ENCODE data around the gene CXCL14.

CXCL14 gene

DNA sequence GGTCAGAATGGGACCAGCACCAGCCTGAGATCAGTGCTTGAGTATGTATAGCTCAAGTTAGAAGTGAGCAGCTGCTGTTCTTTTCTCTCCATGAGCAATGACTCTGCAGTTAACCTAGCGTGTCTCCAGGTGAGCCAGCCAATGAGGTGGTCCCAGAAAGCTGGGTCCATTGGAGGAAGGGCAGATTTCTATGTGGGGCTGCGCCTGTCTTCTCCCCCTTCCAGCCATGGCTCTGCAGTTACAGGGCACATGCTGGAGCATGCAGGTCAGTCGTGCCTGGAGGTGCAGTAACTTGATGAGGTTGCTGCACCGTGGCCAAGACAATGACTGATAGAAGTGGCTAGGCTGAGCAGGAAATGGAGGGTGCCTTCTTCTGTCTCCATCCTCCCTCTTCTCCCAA, 29.6 kb upstream of the CXCL14 start:
- WGBS, 2 experiments (ENCODE audit: insufficient coverage in 2 of 2): 85 to 96% methylated on average over 2 of the region's 4 CpGs

DNA sequence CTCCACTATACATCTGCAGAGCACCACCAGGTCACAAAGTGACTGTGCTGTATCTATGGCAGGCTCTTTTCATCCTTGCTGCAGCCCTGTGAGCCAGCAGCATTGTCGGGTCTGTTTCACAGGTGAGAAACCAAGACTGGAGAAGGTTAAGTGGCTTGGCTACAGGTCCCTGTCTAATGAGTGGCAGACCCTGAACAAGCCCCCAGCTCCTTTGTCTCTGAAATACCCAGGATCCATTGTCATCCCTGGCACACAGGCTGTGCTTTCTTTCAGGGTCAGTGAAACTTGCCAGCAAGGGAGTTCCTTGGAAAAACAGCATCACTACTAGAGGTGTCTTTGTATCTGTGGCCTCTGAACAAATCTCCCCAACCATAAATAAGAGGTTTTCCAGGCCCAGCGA, 27.6 kb upstream of the CXCL14 start:
- Histone ChIP-seq H3K27ac (ENCODE audit: low read depth, low read length, severe bottlenecking) (no peak overlapping the region), H3K4me1 (ENCODE audit: control insufficient read depth, insufficient read depth, low read length, poor library complexity, severe bottlenecking) (no peaks in the 10 kb centered on the region), H3K4me3 (ENCODE audit: extremely low read depth, insufficient read depth, low read length, poor library complexity, severe bottlenecking) (no peak overlapping the region), H3K36me3 (ENCODE audit: control insufficient read depth, insufficient read depth, low read length) (no peaks in the 10 kb centered on the region), H3K9me3 (ENCODE audit: control insufficient read depth, low read length) (no peaks in the 10 kb centered on the region)
- 86 to 94% methylated on average over 1 of the region's 2 CpGs for WGBS, 2 experiments (ENCODE audit: insufficient coverage in 2 of 2)

More for the DNA sequence above, 29.6 kb upstream of the CXCL14 start:
- Histone ChIP-seq H3K4me3 (ENCODE audit: extremely low read depth, insufficient read depth, low read length, poor library complexity, severe bottlenecking) (no peak overlapping the region), H3K9me3 (ENCODE audit: control insufficient read depth, low read length) (no peaks in the 10 kb centered on the region), H3K4me1 (ENCODE audit: control insufficient read depth, insufficient read depth, low read length, poor library complexity, severe bottlenecking) (no peaks in the 10 kb centered on the region), H3K36me3 (ENCODE audit: control insufficient read depth, insufficient read depth, low read length) (no peaks in the 10 kb centered on the region), H3K27ac (ENCODE audit: low read depth, low read length, severe bottlenecking) (no peak overlapping the region)

DNA sequence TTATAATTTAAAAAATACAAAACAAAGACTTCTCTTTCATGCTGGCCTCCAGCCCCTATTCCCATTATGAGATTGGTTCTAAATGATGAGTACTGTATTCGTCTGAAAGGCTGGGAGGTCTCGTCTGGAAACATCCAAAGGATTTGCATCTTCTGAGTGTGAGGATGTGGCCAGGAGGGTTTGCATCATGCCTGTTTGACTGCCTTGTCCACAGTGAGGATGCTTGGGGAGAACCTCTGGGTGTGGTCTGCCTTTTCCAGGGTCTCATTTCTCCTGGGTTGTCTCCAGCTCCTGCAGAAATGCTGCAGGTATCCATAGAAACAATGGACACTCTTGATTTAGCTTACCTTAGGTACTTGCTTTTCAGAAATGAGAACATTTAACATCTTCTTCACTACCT, 26.4 kb upstream of the CXCL14 start:
- H3K9me3 ChIP-seq (ENCODE audit: control insufficient read depth, low read length): no peaks in the 10 kb centered on the region
- H3K4me1 ChIP-seq (ENCODE audit: control insufficient read depth, insufficient read depth, low read length, poor library complexity, severe bottlenecking): no peaks in the 10 kb centered on the region
- H3K36me3 ChIP-seq (ENCODE audit: control insufficient read depth, insufficient read depth, low read length): no peaks in the 10 kb centered on the region
- H3K4me3 ChIP-seq (ENCODE audit: extremely low read depth, insufficient read depth, low read length, poor library complexity, severe bottlenecking): no peak overlapping the region
- 43 to 50% methylated on average over 1 of the region's 2 CpGs for WGBS, 2 experiments (ENCODE audit: insufficient coverage in 2 of 2)
- no peak overlapping the region for H3K27ac ChIP-seq (ENCODE audit: low read depth, low read length, severe bottlenecking)

- H3K9me3 ChIP-seq (ENCODE audit: control insufficient read depth, low read length): no peaks in the 10 kb centered on the region
- no peaks in the 10 kb centered on the region for H3K4me1 ChIP-seq (ENCODE audit: control insufficient read depth, insufficient read depth, low read length, poor library complexity, severe bottlenecking)
- H3K36me3 ChIP-seq (ENCODE audit: control insufficient read depth, insufficient read depth, low read length): no peaks in the 10 kb centered on the region
- WGBS, 2 experiments (ENCODE audit: insufficient coverage in 2 of 2): 89 to 91% methylated on average over 4 to 7 of the region's 7 CpGs
- H3K4me3 ChIP-seq (ENCODE audit: extremely low read depth, insufficient read depth, low read length, poor library complexity, severe bottlenecking): no peak overlapping the region
- H3K27ac ChIP-seq (ENCODE audit: low read depth, low read length, severe bottlenecking): no peak overlapping the region
These were observed 25.3 kb upstream of the CXCL14 start for GRCh38 chr5:135604056-135604455.

- Histone ChIP-seq H3K4me3 (ENCODE audit: extremely low read depth, insufficient read depth, low read length, poor library complexity, severe bottlenecking) (no peak overlapping the region), H3K4me1 (ENCODE audit: control insufficient read depth, insufficient read depth, low read length, poor library complexity, severe bottlenecking) (no peaks in the 10 kb centered on the region), H3K27ac (ENCODE audit: low read depth, low read length, severe bottlenecking) (no peak overlapping the region), H3K36me3 (ENCODE audit: control insufficient read depth, insufficient read depth, low read length) (no peaks in the 10 kb centered on the region), H3K9me3 (ENCODE audit: control insufficient read depth, low read length) (no peaks in the 10 kb centered on the region)
- 95 to 100% methylated on average over 4 of the region's 7 CpGs for WGBS, 2 experiments (ENCODE audit: insufficient coverage in 2 of 2)
These were observed 24.3 kb upstream of the CXCL14 start for GRCh38 chr5:135602882-135603721.

- WGBS, 2 experiments (ENCODE audit: insufficient coverage in 2 of 2): 87 to 89% methylated on average over 3 of the region's 3 CpGs
- Histone ChIP-seq H3K4me1 (ENCODE audit: control insufficient read depth, insufficient read depth, low read length, poor library complexity, severe bottlenecking) (no peaks in the 10 kb centered on the region), H3K36me3 (ENCODE audit: control insufficient read depth, insufficient read depth, low read length) (no peaks in the 10 kb centered on the region)
These were observed 22.7 kb upstream of the CXCL14 start for GRCh38 chr5:135601466-135601865.

GRCh38 chr5:135600971-135601381, 22.2 kb upstream of the CXCL14 start:
- Histone ChIP-seq H3K4me3 (ENCODE audit: extremely low read depth, insufficient read depth, low read length, poor library complexity, severe bottlenecking) (no peak overlapping the region), H3K9me3 (ENCODE audit: control insufficient read depth, low read length) (no peaks in the 10 kb centered on the region), H3K4me1 (ENCODE audit: control insufficient read depth, insufficient read depth, low read length, poor library complexity, severe bottlenecking) (no peaks in the 10 kb centered on the region), H3K27ac (ENCODE audit: low read depth, low read length, severe bottlenecking) (no peak overlapping the region), H3K36me3 (ENCODE audit: control insufficient read depth, insufficient read depth, low read length) (no peaks in the 10 kb centered on the region)
- 91 to 94% methylated on average over 5 to 6 of the region's 6 CpGs for WGBS, 2 experiments (ENCODE audit: insufficient coverage in 2 of 2)

More at GRCh38 chr5:135601466-135601865, 22.7 kb upstream of the CXCL14 start:
- Histone ChIP-seq H3K9me3 (ENCODE audit: control insufficient read depth, low read length) (no peaks in the 10 kb centered on the region), H3K27ac (ENCODE audit: low read depth, low read length, severe bottlenecking) (no peak overlapping the region), H3K4me3 (ENCODE audit: extremely low read depth, insufficient read depth, low read length, poor library complexity, severe bottlenecking) (no peak overlapping the region)

DNA sequence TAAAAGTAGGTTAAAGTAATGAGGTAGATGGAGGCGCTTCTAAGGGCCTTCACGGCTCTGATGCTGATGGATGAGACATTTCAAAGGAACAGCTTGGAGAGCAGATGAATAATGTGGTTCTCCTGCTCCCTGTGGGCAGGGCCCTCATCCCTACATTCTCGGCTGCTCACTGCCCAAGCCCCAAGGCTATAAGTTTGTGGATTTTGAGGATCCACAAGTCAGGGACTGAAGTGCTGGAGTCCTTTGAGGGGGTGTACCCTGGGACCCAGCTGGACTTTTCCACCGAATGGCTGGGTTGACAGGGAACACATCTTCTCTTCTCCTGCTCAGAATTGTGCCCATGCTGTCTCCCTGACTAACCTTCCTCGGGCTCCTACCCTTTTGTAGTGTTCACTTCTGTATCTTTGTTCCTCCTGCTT, 21.4 kb upstream of the CXCL14 start:
- H3K27ac ChIP-seq (ENCODE audit: low read depth, low read length, severe bottlenecking): no peak overlapping the region
- no peak overlapping the region for H3K4me3 ChIP-seq (ENCODE audit: extremely low read depth, insufficient read depth, low read length, poor library complexity, severe bottlenecking)
- WGBS, 2 experiments (ENCODE audit: insufficient coverage in 2 of 2): 79 to 84% methylated on average over 4 to 5 of the region's 5 CpGs
- no peaks in the 10 kb centered on the region for H3K4me1 ChIP-seq (ENCODE audit: control insufficient read depth, insufficient read depth, low read length, poor library complexity, severe bottlenecking)
- no peaks in the 10 kb centered on the region for H3K9me3 ChIP-seq (ENCODE audit: control insufficient read depth, low read length)
- no peaks in the 10 kb centered on the region for H3K36me3 ChIP-seq (ENCODE audit: control insufficient read depth, insufficient read depth, low read length)

GRCh38 chr5:135599421-135600151, 20.8 kb upstream of the CXCL14 start:
- Histone ChIP-seq H3K36me3 (ENCODE audit: control insufficient read depth, insufficient read depth, low read length) (no peaks in the 10 kb centered on the region), H3K4me1 (ENCODE audit: control insufficient read depth, insufficient read depth, low read length, poor library complexity, severe bottlenecking) (no peaks in the 10 kb centered on the region), H3K4me3 (ENCODE audit: extremely low read depth, insufficient read depth, low read length, poor library complexity, severe bottlenecking) (no peak overlapping the region), H3K9me3 (ENCODE audit: control insufficient read depth, low read length) (no peaks in the 10 kb centered on the region), H3K27ac (ENCODE audit: low read depth, low read length, severe bottlenecking) (no peak overlapping the region)
- WGBS, 2 experiments (ENCODE audit: insufficient coverage in 2 of 2): 86 to 92% methylated on average over 5 to 6 of the region's 6 CpGs

DNA sequence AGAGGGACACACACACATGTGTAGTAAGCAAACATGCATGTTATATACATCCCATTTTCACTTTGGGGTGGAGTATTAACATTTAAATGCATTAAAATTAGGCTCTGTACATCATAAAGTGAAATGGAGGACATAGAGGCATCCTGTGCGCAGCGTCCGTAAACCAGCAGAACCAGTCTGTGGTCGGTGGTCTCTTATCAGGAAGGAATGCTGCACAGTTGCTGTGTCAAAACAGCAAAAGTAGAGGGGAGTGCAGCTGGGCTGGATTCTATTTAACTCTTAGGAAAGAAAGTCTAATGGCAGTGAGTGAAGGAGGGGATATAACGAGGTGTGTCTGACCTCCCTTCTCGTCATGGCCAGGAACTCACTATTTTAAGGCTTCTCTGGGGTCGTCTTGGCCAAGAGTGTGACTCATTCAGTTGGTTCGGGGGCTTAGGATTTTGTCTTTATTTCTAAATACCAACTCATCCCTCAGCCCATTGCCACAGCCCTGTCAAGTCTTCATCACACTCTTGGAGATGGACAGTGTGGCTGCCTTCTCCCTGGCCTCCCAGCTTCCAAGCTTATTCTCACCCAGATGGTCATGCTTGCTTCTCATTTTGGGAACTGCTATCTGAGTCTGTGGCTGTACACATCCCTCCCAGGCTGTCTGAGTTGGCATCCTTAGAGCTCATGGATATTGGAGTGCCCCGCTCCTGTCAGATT, 20.1 kb upstream of the CXCL14 start:
- 87 to 92% methylated on average over 6 to 9 of the region's 9 CpGs for WGBS, 2 experiments (ENCODE audit: insufficient coverage in 2 of 2)
- no peaks in the 10 kb centered on the region for H3K36me3 ChIP-seq (ENCODE audit: control insufficient read depth, insufficient read depth, low read length)
- H3K4me1 ChIP-seq (ENCODE audit: control insufficient read depth, insufficient read depth, low read length, poor library complexity, severe bottlenecking): no peaks in the 10 kb centered on the region
- no peak overlapping the region for H3K27ac ChIP-seq (ENCODE audit: low read depth, low read length, severe bottlenecking)
- H3K4me3 ChIP-seq (ENCODE audit: extremely low read depth, insufficient read depth, low read length, poor library complexity, severe bottlenecking): no peak overlapping the region
- H3K9me3 ChIP-seq (ENCODE audit: control insufficient read depth, low read length): no peaks in the 10 kb centered on the region

All from mesodermal cell (in vitro differentiated cells).